HFFc6 (cell line): ENCODE data around the gene KCNIP3. TPM values are rescaled to one million over a fixed set of nuclear protein-coding genes. Genes with fewer than 3 reads are reported as not detected.
A peak's percentile ranks its signal among the peaks of the same experiment; 100 is the strongest.

Experiments used
- DNase-seq: peaks from one replicate; pipeline ENCODE4 v3.0.0-alpha.2; 2018
- H3K27ac Mint-ChIP-seq: 2 replicates; pipeline ENCODE4 v1.8.0; 2020; ENCODE audit warnings: mild to moderate bottlenecking, mixed read lengths
- H3K27me3 Mint-ChIP-seq: 2 replicates; pipeline ENCODE4 v1.8.0; 2021; ENCODE audit warnings: mild to moderate bottlenecking, moderate library complexity, mixed read lengths; ENCODE audit not compliant: insufficient read depth
- H3K36me3 Mint-ChIP-seq: 2 replicates; pipeline ENCODE4 v1.8.0; 2021; ENCODE audit warnings: low read depth, mixed read lengths
- H3K4me1 Mint-ChIP-seq: 2 replicates; pipeline ENCODE4 v1.8.0; 2020; ENCODE audit warnings: low read depth, mixed read lengths
- H3K4me3 Mint-ChIP-seq: 2 replicates; pipeline ENCODE4 v1.8.0; 2020; ENCODE audit warnings: mild to moderate bottlenecking, moderate library complexity, mixed read lengths
- H3K9me3 Mint-ChIP-seq: 2 replicates; pipeline ENCODE4 v1.8.0; 2020; ENCODE audit warnings: mild to moderate bottlenecking, mixed read lengths
- CTCF ChIP-seq: fragments of 200-600 bp; sonication (generic); IDR thresholded peaks from 2 replicates; pipeline ENCODE4 v1.5.0; 2021; ENCODE audit warnings: antibody characterized with exemption, mild to moderate bottlenecking
- total RNA-seq, 6 experiments: library from RNA; stranded (reverse); fragmentation: NEBNext Ultra II Directional; extraction: Animal tissue kit (Norgen Biotek cat#: 25700); gene quantifications; 2 replicates in 1 of 6; 3 replicates in 5 of 6; pipeline ENCODE4 v1.2.3, GENCODE V29; 2021

Gene KCNIP3
- total RNA-seq, 6 experiments from 2014 or later: 0.56 to 2.4 (median 0.67) TPM

GRCh38 chr2:95344215-95344583 is 47.1 kb downstream of the KCNIP3 start:
- H3K27ac Mint-ChIP-seq: no peak overlapping the region
- no peaks in the 10 kb centered on the region for H3K36me3 Mint-ChIP-seq
- no peaks in the 10 kb centered on the region for H3K4me1 Mint-ChIP-seq
- H3K4me3 Mint-ChIP-seq: no peak overlapping the region
- TF ChIP-seq CTCF: no peak
- DNase-seq: no peak
- H3K9me3 Mint-ChIP-seq: no peaks in the 10 kb centered on the region
- H3K27me3 Mint-ChIP-seq: peaks cover 21% of the 10 kb centered on the region

GRCh38 chr2:95344656-95345055 is 47.5 kb downstream of the KCNIP3 start:
- no peak for DNase-seq
- no peak overlapping the region for H3K4me3 Mint-ChIP-seq
- H3K27me3 Mint-ChIP-seq: peaks cover 23% of the 10 kb centered on the region

GRCh38 chr2:95345081-95345562 is 48.0 kb downstream of the KCNIP3 start:
- H3K4me3 Mint-ChIP-seq: peak overlapping the region; percentile 89; the same call in 1 of the 2 replicates
- H3K4me1 Mint-ChIP-seq: no peaks in the 10 kb centered on the region
- TF ChIP-seq CTCF: no peak
- DNase-seq: no peak
- H3K27ac Mint-ChIP-seq: no peak overlapping the region
- peaks cover 19% of the 10 kb centered on the region for H3K27me3 Mint-ChIP-seq
- no peaks in the 10 kb centered on the region for H3K9me3 Mint-ChIP-seq
- no peaks in the 10 kb centered on the region for H3K36me3 Mint-ChIP-seq

More at GRCh38 chr2:95344656-95345055, 47.5 kb downstream of the KCNIP3 start:
- Mint-ChIP-seq H3K4me1 (no peaks in the 10 kb centered on the region), H3K36me3 (no peaks in the 10 kb centered on the region), H3K9me3 (no peaks in the 10 kb centered on the region), H3K27ac (no peak overlapping the region)
- TF ChIP-seq CTCF: no peak

GRCh38 chr2:95345563-95346230 is 48.5 kb downstream of the KCNIP3 start:
- Mint-ChIP-seq H3K4me3 (peak overlapping the region; percentile 89), H3K27ac (peak overlapping the region; percentile 53), H3K9me3 (no peaks in the 10 kb centered on the region), H3K4me1 (no peaks in the 10 kb centered on the region), H3K36me3 (no peaks in the 10 kb centered on the region), H3K27me3 (peaks cover 15% of the 10 kb centered on the region)
- peak; percentile 92 for TF ChIP-seq CTCF
- peak; percentile 75 for DNase-seq

GRCh38 chr2:95346231-95346737 is 49.1 kb downstream of the KCNIP3 start:
- H3K4me3 Mint-ChIP-seq: no peak overlapping the region
- no peaks in the 10 kb centered on the region for H3K4me1 Mint-ChIP-seq
- TF ChIP-seq CTCF: no peak
- peak; percentile 31 for DNase-seq
- H3K27me3 Mint-ChIP-seq: peaks cover 10% of the 10 kb centered on the region
- no peaks in the 10 kb centered on the region for H3K36me3 Mint-ChIP-seq
- H3K9me3 Mint-ChIP-seq: no peaks in the 10 kb centered on the region
- no peak overlapping the region for H3K27ac Mint-ChIP-seq
